Measurements from ENCODE around the gene ST3GAL6.

The ST3GAL6 gene

GRCh38 chr3:98787181-98787580 is 24.0 kb downstream of the ST3GAL6 start:
- peak overlapping the region; percentile 4; the same call in 1 of the 2 replicates for H3K27ac ChIP-seq (ENCODE audit: low read length)
- peaks cover 17% of the 10 kb centered on the region; the same call in 1 of the 2 replicates for H4K20me1 ChIP-seq (ENCODE audit: insufficient read depth, low read length)
- H3K9me2 ChIP-seq (replicated peaks; ENCODE audit: insufficient read depth, low read length) = no peaks in the 10 kb centered on the region
- no peak overlapping the region for H2AFZ ChIP-seq (ENCODE audit: low read length)
- no peak overlapping the region for H3K9ac ChIP-seq (ENCODE audit: low read length)
- peaks cover 99% of the 10 kb centered on the region for H3K79me2 ChIP-seq (ENCODE audit: low read length)
- H3K9me3 ChIP-seq (replicated peaks; ENCODE audit: insufficient read depth, low read length) = no peaks in the 10 kb centered on the region
- H3K4me1 ChIP-seq (ENCODE audit: low read length) = peaks cover 49% of the 10 kb centered on the region
- TF ChIP-seq EZH2 (optimal IDR thresholded peaks at IDR 0.05; ENCODE audit: low read depth, low read length) = no peak
- no peak for TF ChIP-seq CTCF (IDR thresholded peaks at IDR 0.05; ENCODE audit: low read length)
- no peak for TF ChIP-seq EZH2phosphoT487 (IDR thresholded peaks at IDR 0.05; ENCODE audit: low read length)
- peaks cover 28% of the 10 kb centered on the region for H3F3A ChIP-seq (ENCODE audit: insufficient read depth, low read length)
- H3K4me2 ChIP-seq (ENCODE audit: low read depth, low read length) = no peak overlapping the region
- H3K4me3 ChIP-seq (ENCODE audit: low read length) = no peak overlapping the region
- peaks cover 25% of the 10 kb centered on the region; the same call in 1 of the 2 replicates for H3K36me3 ChIP-seq (replicated peaks; ENCODE audit: insufficient read depth, low read length)
- no peaks in the 10 kb centered on the region for H3K27me3 ChIP-seq (replicated peaks; ENCODE audit: insufficient read depth, low read length)
- no peak for DNase-seq

- no peak overlapping the region for H2AFZ ChIP-seq (ENCODE audit: low read length)
- H3K4me2 ChIP-seq (ENCODE audit: low read depth, low read length) = no peak overlapping the region
- H3K27me3 ChIP-seq (replicated peaks; ENCODE audit: insufficient read depth, low read length) = no peaks in the 10 kb centered on the region
- no peak overlapping the region for H3K4me3 ChIP-seq (ENCODE audit: low read length)
- H3F3A ChIP-seq (ENCODE audit: insufficient read depth, low read length) = peaks cover 35% of the 10 kb centered on the region
- H3K79me2 ChIP-seq (ENCODE audit: low read length) = peaks cover 84% of the 10 kb centered on the region
- H3K9ac ChIP-seq (ENCODE audit: low read length) = no peak overlapping the region
- peaks cover 42% of the 10 kb centered on the region for H3K4me1 ChIP-seq (ENCODE audit: low read length)
- H3K9me2 ChIP-seq (replicated peaks; ENCODE audit: insufficient read depth, low read length) = no peaks in the 10 kb centered on the region
- no peaks in the 10 kb centered on the region for H3K9me3 ChIP-seq (replicated peaks; ENCODE audit: insufficient read depth, low read length)
- peaks cover 33% of the 10 kb centered on the region; the same call in 1 of the 2 replicates for H3K36me3 ChIP-seq (replicated peaks; ENCODE audit: insufficient read depth, low read length)
- peaks cover 17% of the 10 kb centered on the region; the same call in 1 of the 2 replicates for H4K20me1 ChIP-seq (ENCODE audit: insufficient read depth, low read length)
- H3K27ac ChIP-seq (ENCODE audit: low read length) = no peak overlapping the region
- TF ChIP-seq EZH2 (optimal IDR thresholded peaks at IDR 0.05; ENCODE audit: low read depth, low read length) (no peak), EZH2phosphoT487 (IDR thresholded peaks at IDR 0.05; ENCODE audit: low read length) (no peak), CTCF (IDR thresholded peaks at IDR 0.05; ENCODE audit: low read length) (no peak)
- DNase-seq = no peak
Observed at GRCh38 chr3:98788651-98789050, 25.5 kb downstream of the ST3GAL6 start.

- H3K79me2 ChIP-seq (ENCODE audit: low read length) = peaks cover 55% of the 10 kb centered on the region
Observed at GRCh38 chr3:98791341-98792325, 28.5 kb downstream of the ST3GAL6 start.

More at GRCh38 chr3:98791341-98792325, 28.5 kb downstream of the ST3GAL6 start:
- no peak overlapping the region for H2AFZ ChIP-seq (ENCODE audit: low read length)
- peaks cover 42% of the 10 kb centered on the region; the same call in 1 of the 2 replicates for H3K36me3 ChIP-seq (replicated peaks; ENCODE audit: insufficient read depth, low read length)
- no peaks in the 10 kb centered on the region for H3K9me2 ChIP-seq (replicated peaks; ENCODE audit: insufficient read depth, low read length)
- H3K9ac ChIP-seq (ENCODE audit: low read length) = no peak overlapping the region
- no peak for TF ChIP-seq EZH2 (optimal IDR thresholded peaks at IDR 0.05; ENCODE audit: low read depth, low read length)
- peaks cover 56% of the 10 kb centered on the region for H3F3A ChIP-seq (ENCODE audit: insufficient read depth, low read length)
- H3K4me3 ChIP-seq (ENCODE audit: low read length) = no peak overlapping the region
- no peak overlapping the region for H3K27ac ChIP-seq (ENCODE audit: low read length)
- no peak overlapping the region for H3K4me2 ChIP-seq (ENCODE audit: low read depth, low read length)
- H3K4me1 ChIP-seq (ENCODE audit: low read length) = 0 out of 2 replicates have a peak, but pooled peaks cover 15% of the 10 kb centered on the region
- no peak for DNase-seq
- no peaks in the 10 kb centered on the region for H3K9me3 ChIP-seq (replicated peaks; ENCODE audit: insufficient read depth, low read length)
- H4K20me1 ChIP-seq (ENCODE audit: insufficient read depth, low read length) = peaks cover 11% of the 10 kb centered on the region; the same call in 1 of the 2 replicates
- H3K27me3 ChIP-seq (replicated peaks; ENCODE audit: insufficient read depth, low read length) = no peaks in the 10 kb centered on the region

All from MM.1S (cell line).